Measurements from ENCODE around the gene ACTN1.

DNA sequence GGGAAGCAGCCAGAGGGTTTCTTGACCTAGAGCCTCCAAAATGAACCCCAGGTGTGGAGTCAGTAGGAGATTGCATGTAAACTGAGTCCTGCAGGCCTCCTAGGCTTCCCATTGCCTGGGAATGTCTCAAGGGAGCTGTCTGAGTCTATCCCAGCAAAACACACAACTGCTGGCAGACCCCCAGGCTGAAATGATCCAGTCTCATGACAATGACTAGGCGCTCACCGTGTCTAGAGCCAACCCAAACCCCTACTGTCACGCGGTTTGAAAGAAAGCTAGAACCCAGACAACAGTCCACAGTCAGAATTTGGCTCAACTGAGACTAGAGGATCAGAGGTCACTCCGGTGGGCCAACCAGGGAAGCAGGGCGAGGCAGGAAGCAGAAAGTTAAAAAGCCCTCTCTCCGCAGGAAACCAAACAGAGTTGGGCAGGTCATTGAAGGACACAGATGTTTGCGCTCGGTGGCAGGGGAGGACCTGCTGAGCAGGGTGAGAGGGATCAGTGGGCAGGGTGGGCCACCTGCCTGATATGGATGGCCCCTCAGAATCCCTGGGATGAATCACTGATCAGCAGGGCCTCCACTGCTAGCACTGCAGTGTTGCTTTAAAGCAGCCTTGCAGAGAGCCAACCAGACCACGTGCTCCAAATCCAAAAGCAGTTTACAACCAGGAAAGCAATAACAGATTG, 23.8 kb downstream of the ACTN1 start:
- TF ChIP-seq, protein P1, sequence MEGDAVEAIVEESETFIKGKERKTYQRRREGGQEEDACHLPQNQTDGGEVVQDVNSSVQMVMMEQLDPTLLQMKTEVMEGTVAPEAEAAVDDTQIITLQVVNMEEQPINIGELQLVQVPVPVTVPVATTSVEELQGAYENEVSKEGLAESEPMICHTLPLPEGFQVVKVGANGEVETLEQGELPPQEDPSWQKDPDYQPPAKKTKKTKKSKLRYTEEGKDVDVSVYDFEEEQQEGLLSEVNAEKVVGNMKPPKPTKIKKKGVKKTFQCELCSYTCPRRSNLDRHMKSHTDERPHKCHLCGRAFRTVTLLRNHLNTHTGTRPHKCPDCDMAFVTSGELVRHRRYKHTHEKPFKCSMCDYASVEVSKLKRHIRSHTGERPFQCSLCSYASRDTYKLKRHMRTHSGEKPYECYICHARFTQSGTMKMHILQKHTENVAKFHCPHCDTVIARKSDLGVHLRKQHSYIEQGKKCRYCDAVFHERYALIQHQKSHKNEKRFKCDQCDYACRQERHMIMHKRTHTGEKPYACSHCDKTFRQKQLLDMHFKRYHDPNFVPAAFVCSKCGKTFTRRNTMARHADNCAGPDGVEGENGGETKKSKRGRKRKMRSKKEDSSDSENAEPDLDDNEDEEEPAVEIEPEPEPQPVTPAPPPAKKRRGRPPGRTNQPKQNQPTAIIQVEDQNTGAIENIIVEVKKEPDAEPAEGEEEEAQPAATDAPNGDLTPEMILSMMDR (IDR thresholded peaks at IDR 0.05): no peak
- TF ChIP-seq EZH2 (IDR thresholded peaks at IDR 0.05): no peak
